Stimulated activated CD4-positive, alpha-beta T cell treated with anti-CD3 and anti-CD28 coated beads, Interleukin-1b, Interleukin-23, amount 100 ng/mL, for 48 hours (primary cell): Measurements from ENCODE around the gene GBA3.

Experiments used
- DNase-seq: peaks from one replicate; pipeline ENCODE4 v3.0.0-alpha.2; 2020

The GBA3 gene

GRCh38 chr4:22692736-22693135 is at the start of gene GBA3:
GBA3 (plus strand) TSS chr4:22692937.
- no peak for DNase-seq

- DNase-seq, result no peak
Observed at GRCh38 chr4:22643952-22644351, 48.8 kb upstream of the GBA3 start.

- DNase-seq, result no peak
Observed at GRCh38 chr4:22645481-22646182, 47.1 kb upstream of the GBA3 start.

GRCh38 chr4:22648996-22649395 is 43.7 kb upstream of the GBA3 start:
- no peak for DNase-seq

- DNase-seq, result no peak
Observed at GRCh38 chr4:22650771-22651170, 42.0 kb upstream of the GBA3 start.

GRCh38 chr4:22653752-22654151 is 39.0 kb upstream of the GBA3 start:
- no peak for DNase-seq

- DNase-seq, result no peak
Observed at GRCh38 chr4:22661443-22661842, 31.3 kb upstream of the GBA3 start.

- no peak for DNase-seq
Observed at GRCh38 chr4:22667332-22667940, 25.3 kb upstream of the GBA3 start.

GRCh38 chr4:22668301-22668700 is 24.4 kb upstream of the GBA3 start:
- no peak for DNase-seq

- no peak for DNase-seq
Observed at GRCh38 chr4:22668702-22669101, 24.0 kb upstream of the GBA3 start.

GRCh38 chr4:22670956-22671355 is 21.8 kb upstream of the GBA3 start:
- DNase-seq, result peak; percentile 3

- DNase-seq, result no peak
Observed at GRCh38 chr4:22672519-22672918, 20.2 kb upstream of the GBA3 start.

- no peak for DNase-seq
Observed at GRCh38 chr4:22672944-22673343, 19.8 kb upstream of the GBA3 start.

GRCh38 chr4:22674700-22675099 is 18.0 kb upstream of the GBA3 start:
- DNase-seq, result no peak

GRCh38 chr4:22676063-22676462 is 16.7 kb upstream of the GBA3 start:
- no peak for DNase-seq

- no peak for DNase-seq
Observed at GRCh38 chr4:22677780-22678179, 15.0 kb upstream of the GBA3 start.

- DNase-seq, result no peak
Observed at GRCh38 chr4:22678940-22679854, 13.5 kb upstream of the GBA3 start.

GRCh38 chr4:22680065-22680642 is 12.6 kb upstream of the GBA3 start:
- DNase-seq, result no peak

GRCh38 chr4:22683726-22684125 is 9.0 kb upstream of the GBA3 start:
- no peak for DNase-seq

GRCh38 chr4:22686141-22686540 is 6.6 kb upstream of the GBA3 start:
- DNase-seq, result no peak

- DNase-seq, result no peak
Observed at GRCh38 chr4:22688236-22688635, 4.5 kb upstream of the GBA3 start.

GRCh38 chr4:22689428-22689827 is 3.3 kb upstream of the GBA3 start:
- no peak for DNase-seq

- DNase-seq, result no peak
Observed at GRCh38 chr4:22695029-22695428, 2.3 kb downstream of the GBA3 start.
